VCaP (cell line): ENCODE results near the gene NDUFA3.

ENCODE experiments used
- H3K27ac ChIP-seq: fragments of 450-650 bp; 2 replicates; pipeline ENCODE4 v1.5.1; 2017
- TF ChIP-seq, protein P1 (sequence below): fragments of 450-650 bp; conservative IDR thresholded peaks from 2 replicates; pipeline ENCODE4 v1.5.1; 2017; ENCODE audit warnings: mild to moderate bottlenecking, moderate library complexity

The NDUFA3 gene

DNA sequence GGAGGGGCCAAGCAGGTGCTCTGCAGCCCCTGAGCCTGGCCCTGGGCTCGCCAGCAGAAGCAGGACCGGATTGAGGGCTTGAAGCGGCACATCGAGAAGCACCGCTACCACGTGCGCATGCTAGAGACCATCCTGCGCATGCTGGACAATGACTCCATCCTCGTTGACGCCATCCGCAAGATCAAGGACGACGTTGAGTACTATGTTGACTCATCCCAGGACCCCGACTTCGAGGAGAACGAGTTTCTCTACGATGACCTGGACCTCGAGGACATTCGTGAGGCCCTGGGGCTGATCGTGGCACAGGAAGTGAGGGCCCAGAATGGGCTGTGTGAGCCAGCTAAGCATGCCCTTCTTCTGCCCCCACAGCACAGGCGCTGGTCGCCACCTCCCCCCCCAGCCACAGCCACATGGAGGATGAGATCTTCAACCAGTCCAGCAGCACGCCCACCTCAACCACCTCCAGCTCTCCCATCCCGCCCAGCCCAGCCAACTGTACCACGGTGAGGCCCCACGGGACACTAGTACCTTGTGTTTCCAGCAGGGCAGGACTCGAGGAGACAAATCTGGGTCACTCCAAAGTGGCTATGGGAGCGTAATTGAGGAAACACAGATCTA is 43.0 kb downstream of the NDUFA3 start:
- TF ChIP-seq, protein P1, sequence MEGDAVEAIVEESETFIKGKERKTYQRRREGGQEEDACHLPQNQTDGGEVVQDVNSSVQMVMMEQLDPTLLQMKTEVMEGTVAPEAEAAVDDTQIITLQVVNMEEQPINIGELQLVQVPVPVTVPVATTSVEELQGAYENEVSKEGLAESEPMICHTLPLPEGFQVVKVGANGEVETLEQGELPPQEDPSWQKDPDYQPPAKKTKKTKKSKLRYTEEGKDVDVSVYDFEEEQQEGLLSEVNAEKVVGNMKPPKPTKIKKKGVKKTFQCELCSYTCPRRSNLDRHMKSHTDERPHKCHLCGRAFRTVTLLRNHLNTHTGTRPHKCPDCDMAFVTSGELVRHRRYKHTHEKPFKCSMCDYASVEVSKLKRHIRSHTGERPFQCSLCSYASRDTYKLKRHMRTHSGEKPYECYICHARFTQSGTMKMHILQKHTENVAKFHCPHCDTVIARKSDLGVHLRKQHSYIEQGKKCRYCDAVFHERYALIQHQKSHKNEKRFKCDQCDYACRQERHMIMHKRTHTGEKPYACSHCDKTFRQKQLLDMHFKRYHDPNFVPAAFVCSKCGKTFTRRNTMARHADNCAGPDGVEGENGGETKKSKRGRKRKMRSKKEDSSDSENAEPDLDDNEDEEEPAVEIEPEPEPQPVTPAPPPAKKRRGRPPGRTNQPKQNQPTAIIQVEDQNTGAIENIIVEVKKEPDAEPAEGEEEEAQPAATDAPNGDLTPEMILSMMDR: no peak
- H3K27ac ChIP-seq: no peak overlapping the region

DNA sequence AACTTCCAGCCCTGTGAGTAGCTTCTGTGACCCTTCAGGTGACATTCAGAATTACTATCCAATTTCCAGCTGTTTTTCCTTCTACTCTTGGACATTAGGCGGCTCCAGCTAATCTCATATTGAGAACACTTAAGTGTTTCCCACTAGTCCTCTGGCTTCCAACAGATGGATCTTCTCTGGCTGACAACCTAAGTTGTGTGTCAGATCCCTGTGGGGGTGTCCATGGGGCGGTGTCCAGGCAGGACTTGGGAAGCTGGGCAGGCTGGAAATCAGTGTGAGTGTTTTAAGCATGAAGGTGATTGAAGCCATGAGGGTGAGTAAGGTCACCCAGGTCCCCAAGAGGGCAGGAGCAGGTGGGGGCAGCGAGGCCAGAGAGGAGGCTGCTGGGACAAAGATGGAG is 45.0 kb downstream of the NDUFA3 start:
- H3K27ac ChIP-seq: no peak overlapping the region
- TF ChIP-seq, protein P1: no peak

DNA sequence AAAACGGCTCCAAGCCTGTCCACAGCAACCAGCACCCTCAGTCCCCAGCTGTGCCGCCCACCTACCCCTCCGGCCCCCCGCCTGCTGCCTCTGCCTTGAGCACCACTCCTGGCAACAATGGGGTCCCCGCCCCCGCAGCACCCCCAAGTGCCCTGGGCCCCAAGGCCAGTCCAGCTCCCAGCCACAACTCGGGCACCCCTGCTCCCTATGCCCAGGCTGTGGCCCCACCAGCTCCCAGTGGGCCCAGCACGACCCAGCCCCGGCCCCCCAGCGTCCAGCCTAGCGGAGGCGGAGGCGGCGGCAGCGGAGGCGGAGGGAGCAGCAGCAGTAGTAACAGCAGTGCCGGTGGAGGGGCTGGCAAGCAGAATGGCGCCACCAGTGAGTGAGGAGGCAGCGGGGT is 45.5 kb downstream of the NDUFA3 start:
- TF ChIP-seq, protein P1: no peak
- H3K27ac ChIP-seq: peak overlapping the region; percentile 10; the same call in 1 of the 2 replicates

DNA sequence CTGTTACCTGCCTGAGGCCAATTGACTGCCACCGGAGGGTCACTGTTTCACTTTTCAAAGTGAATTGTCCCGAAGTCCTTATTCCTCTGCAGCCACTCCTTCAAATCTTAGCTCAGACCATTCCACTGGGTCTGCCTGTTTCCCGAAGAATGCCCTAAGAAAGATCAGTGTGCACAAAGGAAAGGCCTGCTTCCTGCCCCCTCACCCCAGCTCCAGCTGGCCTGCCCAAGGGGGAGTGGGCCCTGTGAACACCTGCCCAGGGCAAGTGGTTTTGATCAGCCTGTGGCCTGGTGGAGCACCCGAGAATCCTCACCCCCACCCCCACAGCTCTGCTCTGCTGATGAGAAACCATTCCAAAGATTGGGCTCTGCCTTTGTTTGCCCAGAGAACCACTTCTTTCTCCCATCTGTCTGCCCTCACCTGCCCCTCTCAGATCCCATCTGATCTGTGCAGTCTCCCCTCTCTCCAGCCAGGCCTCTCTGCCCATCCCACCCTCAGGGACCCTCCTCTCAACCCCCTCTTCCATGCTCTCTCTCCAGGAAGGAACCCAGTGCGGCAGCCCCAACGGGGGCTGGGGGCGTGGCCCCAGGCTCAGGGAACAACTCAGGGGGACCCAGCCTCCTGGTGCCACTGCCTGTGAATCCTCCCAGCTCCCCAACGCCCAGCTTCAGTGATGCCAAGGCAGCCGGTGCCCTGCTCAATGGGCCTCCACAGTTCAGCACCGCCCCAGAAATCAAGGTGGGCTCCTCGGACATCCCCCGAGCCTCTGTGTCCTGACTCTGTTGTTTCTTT is 46.6 kb downstream of the NDUFA3 start:
- TF ChIP-seq, protein P1: no peak

DNA sequence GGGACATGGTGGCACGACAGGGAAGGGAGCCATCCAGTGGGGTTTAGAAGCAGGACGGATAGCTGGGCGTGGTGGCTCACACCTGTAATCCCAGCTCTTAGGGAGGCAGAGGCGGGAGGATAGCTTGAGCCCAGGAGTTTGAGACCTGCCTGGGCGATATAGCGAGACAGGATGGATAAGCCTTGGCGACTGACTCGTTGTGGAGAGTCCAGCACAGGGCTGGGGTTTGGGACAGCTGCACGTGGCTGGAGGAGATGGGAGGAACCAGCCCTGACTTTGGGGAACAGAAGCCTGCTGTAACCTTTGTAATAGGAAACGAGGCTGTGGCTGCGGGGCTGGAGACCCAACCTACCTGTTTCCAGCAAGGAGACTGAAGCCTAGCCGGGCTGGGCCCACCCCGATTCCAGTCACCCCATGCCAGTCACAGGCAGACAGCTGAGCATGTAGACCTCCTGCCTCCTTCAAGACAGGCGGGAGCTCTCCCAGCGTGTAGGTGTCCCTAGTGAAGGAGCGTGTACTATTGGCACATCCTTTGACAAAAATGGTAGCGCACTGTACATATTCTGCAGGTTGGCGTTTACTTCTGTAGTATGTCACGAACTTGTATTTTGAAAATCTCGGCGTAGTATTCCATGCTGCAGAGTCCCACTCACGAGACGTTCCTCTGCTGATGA is 48.8 kb downstream of the NDUFA3 start:
- TF ChIP-seq, protein P1: no peak
- H3K27ac ChIP-seq: no peak overlapping the region

More for the DNA sequence above, 46.6 kb downstream of the NDUFA3 start:
- peak overlapping the region; percentile 10; the same call in 1 of the 2 replicates for H3K27ac ChIP-seq

DNA sequence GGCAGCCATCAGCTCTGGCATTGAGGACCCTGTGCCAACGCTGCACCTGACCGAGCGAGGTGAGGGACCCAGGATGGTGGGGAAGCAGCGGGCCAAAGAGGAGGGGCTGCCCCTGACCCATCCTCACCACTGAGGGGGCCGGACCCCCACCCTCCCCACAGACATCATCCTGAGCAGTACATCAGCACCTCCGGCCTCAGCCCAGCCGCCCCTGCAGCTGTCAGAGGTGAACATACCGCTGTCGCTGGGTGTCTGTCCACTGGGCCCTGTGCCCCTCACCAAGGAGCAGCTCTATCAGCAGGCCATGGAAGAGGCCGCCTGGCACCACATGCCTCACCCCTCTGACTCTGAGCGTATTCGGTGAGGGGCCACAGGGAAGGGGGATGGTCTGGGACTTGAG is 49.6 kb downstream of the NDUFA3 start:
- TF ChIP-seq, protein P1: no peak

DNA sequence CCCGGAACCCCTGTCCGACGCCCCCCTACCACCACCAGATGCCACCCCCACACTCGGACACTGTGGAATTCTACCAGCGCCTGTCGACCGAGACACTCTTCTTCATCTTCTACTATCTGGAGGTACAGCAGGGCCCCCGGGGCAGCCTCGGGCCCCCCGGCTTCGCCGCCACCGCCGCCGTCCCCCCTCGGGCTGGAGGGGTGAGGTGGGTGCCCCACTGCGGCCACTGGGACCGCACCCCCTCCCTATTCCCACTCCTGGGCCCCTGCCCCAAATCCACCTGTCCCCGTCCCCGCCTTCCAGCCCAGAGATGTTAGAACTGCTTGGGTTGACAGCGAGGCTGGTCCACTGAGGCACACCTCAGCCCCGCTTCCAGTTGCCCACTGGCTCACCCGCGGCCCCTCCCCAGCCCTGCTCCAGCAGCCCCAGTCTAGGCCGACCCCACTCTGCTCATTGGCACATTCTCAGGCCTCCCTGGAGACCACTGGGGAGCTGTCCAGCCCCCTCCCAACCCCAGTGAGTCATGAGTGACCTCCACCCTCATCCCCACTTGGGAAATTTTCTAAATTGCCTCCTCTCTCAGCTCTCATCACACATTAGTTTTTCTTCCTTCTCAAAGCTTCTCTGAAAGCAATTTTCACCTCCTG is 50.3 kb downstream of the NDUFA3 start:
- H3K27ac ChIP-seq: no peak overlapping the region
- TF ChIP-seq, protein P1: no peak

More for the DNA sequence above, 49.6 kb downstream of the NDUFA3 start:
- no peak overlapping the region for H3K27ac ChIP-seq
